Sigmoid colon (tissue), 3 donors: ENCODE results near the gene SAPCD1.

Experiments used
- CTCF ChIP-seq, 4 experiments: fragments of 450-650 bp in 3 of 4; fragments of 200-600 bp in 1 of 4; IDR thresholded peaks; one replicate each; pipeline ENCODE4 v1.5.1; 2016 to 2019; ENCODE audit warnings: antibody characterized with exemption in 4 of 4, mild to moderate bottlenecking in 3 of 4, moderate library complexity in 2 of 4
- POLR2A ChIP-seq, 2 donors: fragments of 450-650 bp; IDR thresholded peaks; one replicate each; pipeline ENCODE4 v1.6.1; 2016; ENCODE audit warnings: antibody characterized with exemption in 2 of 2, mild to moderate bottlenecking in 2 of 2, moderate library complexity in 2 of 2

- TF ChIP-seq POLR2A (IDR thresholded peaks at IDR 0.05) = no peak
- TF ChIP-seq CTCF (IDR thresholded peaks at IDR 0.05) = no peak
These were observed 21.9 kb downstream of the SAPCD1 start for GRCh38 chr6:31784098-31784925.
